CD4-positive, alpha-beta T cell treated with Interleukin-6 at 100 ng/mL for 8 hours (primary cell): Measurements from ENCODE around the gene ALS2CL.

Experiments used
- DNase-seq: peaks from one replicate; pipeline ENCODE4 v3.0.0-alpha.2; 2020; ENCODE audit warnings: mixed read lengths, low spot score

ALS2CL gene

DNA sequence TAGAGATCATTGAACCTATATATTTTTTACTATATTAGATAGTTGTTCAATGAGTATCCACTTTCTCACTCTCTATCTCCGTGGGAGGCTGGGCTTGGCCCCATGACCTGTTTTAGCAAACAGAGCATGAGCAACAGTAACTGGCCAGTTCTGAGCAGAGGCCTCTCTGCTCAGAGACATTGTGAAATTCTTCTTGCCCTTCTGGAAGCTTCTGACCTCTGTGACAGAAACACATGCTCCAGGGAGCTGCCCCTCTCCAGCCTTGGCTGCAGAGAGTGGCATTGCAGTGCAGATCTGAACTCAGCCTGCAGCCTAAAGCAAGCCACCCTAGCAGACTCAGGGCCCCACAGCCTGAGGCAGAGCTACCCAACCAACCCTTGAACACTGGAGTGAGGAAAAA, 60.7 kb downstream of the ALS2CL start:
- DNase-seq: no peak

DNA sequence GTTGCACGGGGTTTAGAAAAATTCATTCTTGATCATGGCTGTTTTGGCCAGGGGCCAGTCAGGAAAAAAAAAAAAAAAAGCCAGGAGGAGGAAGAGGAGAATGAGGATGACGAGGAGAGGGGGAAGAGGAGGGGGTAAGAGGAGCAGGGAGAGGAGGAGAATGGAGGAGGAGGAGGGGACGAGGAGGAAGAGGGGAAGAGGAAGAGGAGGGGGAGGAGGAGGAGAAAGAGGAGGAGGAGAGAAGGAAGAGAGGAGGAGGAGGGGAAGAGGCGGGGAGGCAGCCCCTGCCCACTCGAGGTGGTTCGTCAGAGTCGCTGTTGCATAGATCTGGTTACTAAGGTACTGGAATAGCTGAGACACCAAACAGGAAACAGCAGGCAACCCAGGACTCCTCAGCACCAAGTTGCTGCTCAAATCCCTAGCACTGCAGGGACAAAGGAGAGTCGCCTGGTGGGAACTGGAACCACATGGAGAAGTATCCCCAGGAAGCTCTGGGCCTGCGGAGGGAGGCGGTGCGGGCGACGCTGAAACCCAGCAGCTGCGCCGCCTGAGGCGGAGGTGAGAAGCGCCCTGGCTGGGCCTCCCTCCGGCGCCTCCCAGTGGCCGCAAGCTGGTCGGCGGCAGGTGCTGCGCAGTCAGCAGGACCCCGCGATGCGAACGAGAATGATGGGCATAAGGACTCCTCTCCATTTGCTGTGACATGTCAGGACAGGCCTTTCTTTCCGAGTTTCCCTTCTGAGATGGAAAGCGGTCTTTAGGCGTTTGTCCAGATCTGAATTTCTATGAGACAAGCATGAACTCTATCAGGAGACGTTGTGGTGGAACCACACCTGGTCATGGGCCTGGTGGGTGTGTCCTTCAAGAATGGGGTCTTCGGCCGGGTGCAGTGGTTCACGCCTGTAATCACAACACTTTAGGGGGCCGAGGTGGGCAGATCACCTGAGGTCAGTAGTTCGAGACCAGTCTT, 63.6 kb downstream of the ALS2CL start:
- DNase-seq: peak; percentile 77

DNA sequence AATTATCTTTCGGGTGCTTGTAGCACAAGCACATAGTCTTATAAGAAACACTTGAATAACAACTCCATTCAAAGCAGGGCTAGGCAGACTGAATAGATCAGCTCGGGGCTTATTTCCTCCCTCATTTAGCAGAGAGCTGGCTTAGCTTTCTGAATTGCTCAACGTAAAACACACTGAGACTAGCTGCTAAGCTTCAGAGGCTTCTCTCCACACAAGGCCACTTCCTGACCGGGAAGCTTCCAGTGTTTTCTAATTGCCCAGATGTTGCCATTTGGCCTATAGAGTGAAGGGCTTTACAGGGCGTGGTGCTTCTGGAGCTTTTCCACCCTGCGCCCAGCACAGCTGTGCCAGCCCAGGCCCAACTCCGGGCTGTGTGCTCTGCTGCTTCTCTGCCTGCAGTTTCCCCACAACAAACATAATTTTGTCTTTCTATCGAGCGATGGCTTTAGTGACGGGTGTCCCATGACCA, 64.5 kb downstream of the ALS2CL start:
- DNase-seq: no peak

DNA sequence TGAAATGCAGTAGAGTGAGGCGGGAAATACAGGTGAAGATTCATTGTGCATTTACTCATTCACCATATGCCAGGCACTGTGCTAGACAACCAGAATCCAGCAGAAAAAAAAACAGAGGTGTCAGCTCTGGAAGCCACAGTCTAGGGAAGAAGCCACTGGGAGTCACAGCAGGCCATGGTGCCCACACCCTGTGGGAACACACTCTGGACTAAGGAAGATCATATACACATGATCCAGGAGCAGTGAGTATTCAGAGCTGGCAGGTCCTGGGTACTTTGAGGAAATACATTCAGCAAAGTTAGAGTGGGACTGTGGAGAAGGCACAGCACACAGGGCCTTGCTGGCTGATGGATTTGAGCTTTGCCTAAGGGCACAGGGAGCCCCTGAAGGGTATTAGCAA, 66.4 kb downstream of the ALS2CL start:
- no peak for DNase-seq

DNA sequence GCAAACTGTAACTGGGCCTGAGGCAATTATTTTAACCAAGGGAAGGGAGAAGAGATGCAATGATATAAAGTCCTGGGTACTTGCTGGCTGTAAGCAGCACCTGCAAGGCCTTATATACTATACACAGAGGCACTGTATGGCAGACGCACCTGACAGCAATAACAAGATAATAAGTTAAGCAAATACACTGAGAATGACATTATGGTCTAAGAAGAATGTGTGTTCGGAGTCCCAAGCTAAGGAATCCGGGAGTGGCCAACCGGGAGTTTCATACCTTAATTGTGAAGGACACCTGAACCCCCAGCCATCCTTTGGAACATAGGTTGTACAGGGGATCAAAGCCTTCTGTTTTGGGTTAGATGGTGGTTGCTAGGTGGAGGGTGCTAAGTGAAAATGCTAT, 67.4 kb downstream of the ALS2CL start:
- DNase-seq: no peak

DNA sequence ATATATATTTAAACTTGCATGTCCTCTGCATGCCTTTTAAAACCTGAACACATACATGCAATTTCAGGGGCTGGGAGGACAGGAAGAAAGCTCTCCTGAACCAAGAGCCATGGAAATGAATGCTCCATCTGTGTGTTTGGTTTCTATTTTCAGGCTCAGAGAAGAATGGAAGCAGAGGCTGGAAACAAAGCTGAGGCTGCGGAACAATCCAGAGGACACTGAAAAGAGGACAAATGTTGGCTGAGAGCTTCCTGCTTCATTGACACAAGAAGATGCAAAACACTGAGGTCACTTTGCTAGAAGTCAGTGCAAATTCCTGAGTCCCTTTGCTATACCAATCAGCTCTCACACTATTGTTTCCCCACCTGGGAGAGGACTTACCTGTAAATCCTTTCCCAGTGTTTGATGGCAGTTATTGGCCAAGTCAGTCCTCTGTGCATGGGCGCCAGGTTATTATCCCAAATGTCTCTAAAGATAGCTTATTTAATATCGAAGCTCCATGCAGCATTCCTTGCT, 68.4 kb downstream of the ALS2CL start:
- DNase-seq: no peak

DNA sequence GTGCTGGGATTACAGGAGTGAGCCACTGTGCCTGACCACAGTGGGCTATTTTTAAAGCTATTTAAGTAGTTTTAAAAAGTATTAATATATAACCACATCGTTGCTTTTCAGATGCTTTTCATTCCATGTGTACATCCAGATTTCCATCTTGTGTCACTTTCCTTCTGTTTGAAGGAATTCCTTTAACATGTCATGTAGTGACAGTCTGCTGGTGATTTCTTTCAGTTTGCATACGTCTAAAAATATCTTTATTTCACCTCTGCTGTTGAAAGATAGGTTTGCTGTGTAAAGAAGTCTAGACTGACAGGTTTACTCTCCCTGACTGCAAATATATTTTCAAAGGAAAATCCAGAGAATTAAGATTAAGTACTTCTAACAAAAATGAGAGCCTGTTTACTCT, 68.9 kb downstream of the ALS2CL start:
- no peak for DNase-seq

DNA sequence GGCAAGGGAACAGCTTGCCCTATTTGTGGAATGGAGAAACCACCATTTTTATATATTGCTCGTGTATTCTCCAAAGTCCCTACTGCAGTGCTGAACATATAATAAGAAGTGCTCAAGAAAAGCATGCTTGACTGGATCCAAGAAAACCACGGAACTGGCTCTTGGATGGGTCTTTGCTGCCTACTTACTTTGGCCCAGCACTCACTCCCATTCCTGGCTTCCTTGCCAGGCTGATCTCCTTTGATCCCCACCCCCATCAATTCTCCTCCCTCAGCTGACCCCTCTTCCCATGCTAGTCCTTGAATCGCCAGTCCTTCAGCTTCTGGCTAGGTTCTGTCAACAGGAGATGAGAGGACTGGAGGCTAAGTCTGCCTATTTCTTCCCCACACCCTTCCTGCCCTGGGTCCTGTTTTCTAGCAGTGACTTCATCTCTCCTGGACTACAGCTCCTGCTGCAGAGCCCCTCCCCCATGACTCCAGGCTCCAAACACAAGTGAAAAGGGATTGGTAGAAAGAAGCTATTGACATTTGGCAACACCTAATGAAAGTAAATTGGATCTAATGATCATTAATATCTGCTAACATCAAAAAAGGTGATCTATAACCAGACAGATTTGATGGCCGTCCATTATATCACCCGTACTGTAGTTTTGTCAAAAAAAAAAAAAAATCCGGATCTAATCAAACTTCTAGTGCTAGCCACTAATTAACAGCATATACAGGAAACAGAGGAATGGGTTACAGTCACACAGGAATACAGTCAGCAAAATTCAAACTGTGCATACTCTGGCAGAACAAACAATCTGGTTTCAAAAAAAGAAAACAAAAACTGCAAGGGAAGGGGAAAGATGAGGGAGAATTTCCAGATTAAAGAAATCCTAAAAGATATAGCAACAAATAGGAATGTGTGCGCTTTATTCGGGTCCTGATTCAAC, 73.4 kb downstream of the ALS2CL start:
- DNase-seq: no peak
